Ovary (tissue), 9 donors: ENCODE data around the gene WBP1L. TPM values are rescaled to one million over a fixed set of nuclear protein-coding genes. Genes with fewer than 3 reads are reported as not detected.

Experiments used
- DNase-seq, 5 donors: peaks; one replicate each; pipeline ENCODE4 v3.0.0-alpha.2; 2019 to 2020
- H3K27ac ChIP-seq, 2 donors: fragments of 200-600 bp; one replicate each; pipeline versions ENCODE4 v1.5.1 to v1.8.0; 2019 to 2022
- H3K27me3 ChIP-seq: fragments of 200-600 bp; one replicate; pipeline ENCODE4 v1.8.0; 2022
- H3K36me3 ChIP-seq: fragments of 200-600 bp; sonication (generic); one replicate; pipeline ENCODE4 v1.5.1; 2019
- H3K4me1 ChIP-seq: one replicate; pipeline ENCODE4 v1.8.1; 2013; ENCODE audit warnings: mild to moderate bottlenecking, moderate library complexity; ENCODE audit not compliant: insufficient read depth
- H3K4me3 ChIP-seq: fragments of 200-600 bp; sonication (generic); one replicate; pipeline ENCODE4 v1.5.1; 2017
- H3K9me3 ChIP-seq, 2 donors: fragments of 200-600 bp in 1 of 2; sonication (generic) in 1 of 2; one replicate each; pipeline versions ENCODE4 v1.5.1 to v1.8.1; 2013 to 2019; ENCODE audit warnings: mild to moderate bottlenecking in 1 of 2, moderate library complexity in 1 of 2
- CTCF ChIP-seq, 3 donors: fragments of 450-650 bp in 2 of 3; fragments of 200-600 bp in 1 of 3; IDR thresholded peaks; one replicate each; pipeline versions ENCODE4 v1.5.1 to v1.8.0; 2016 to 2022; ENCODE audit warnings: antibody characterized with exemption in 3 of 3, mild to moderate bottlenecking in 1 of 3
- EP300 ChIP-seq: sonication (generic); formaldehyde crosslinking; IDR thresholded peaks from one replicate; pipeline ENCODE4 v1.6.1; 2017; ENCODE audit warnings: antibody characterized with exemption
- POLR2A ChIP-seq: fragments of 450-650 bp; IDR thresholded peaks from one replicate; pipeline ENCODE4 v1.6.1; 2017; ENCODE audit warnings: antibody characterized with exemption, mild to moderate bottlenecking, moderate library complexity
- WGBS, 3 donors: extraction: QIAGEN DNeasy Blood & Tissue Kit in 1 of 3; methylation state at CpG; one replicate each; pipeline versions ENCODE4 v1.1.5 to v1.1.7; 2013 to 2017; 5-methylcytosine and 5-hydroxymethylcytosine counted together
- intact Hi-C, 4 donors: fragments of 100-400 bp; cut with DNase I; formaldehyde crosslinking; loops; one replicate each; pipeline versions ENCODE4 v1.11.0 to v1.15.1; 2022 to 2023
- polyA plus RNA-seq, 2 donors: library from polyadenylated mRNA; stranded (reverse); fragments of 200-250 nt in 1 of 2; fragments of 350-450 nt in 1 of 2; fragmentation: Illumina TruSeq in 1 of 2; extraction: RNeasy Lipid Tissue Mini Kit (QIAGEN cat#74804) in 1 of 2; gene quantifications; one replicate each; pipeline ENCODE4 v1.2.3, GENCODE V29; 2013 to 2014
- total RNA-seq, 7 donors: library from RNA; depleted of rRNA in 2 of 7; stranded (reverse); fragments of >200 nt in 2 of 7; fragmentation: NEBNext Ultra II Directional in 3 of 7; extraction: Animal tissue kit (Norgen Biotek cat#: 25700) in 3 of 7; gene quantifications; one replicate each; pipeline versions ENCODE4 v1.1.0 to v1.2.4, GENCODE V29; 2016 to 2023
- donor health status: DM: no; HTN: no; CAD: no; lungs with moderate emphysema.
- donor health status: DM: no; HTN: no; CAD: no.
- donor health status: Bipolar disorder and iron deficiency.
- donor health status: DM: yes; HTN: yes; CAD: no.
- donor health status: DM: no; HTN: no; CAD: no.
- donor health status: DM: yes; HTN: yes; CAD: no.

WBP1L gene
- total and polyA plus RNA-seq, 9 donors, result 40.6 to 71.8 (median 51.1) TPM

GRCh38 chr10:102718220-102718619 lies 25.5 kb upstream of the WBP1L start:
- H3K4me1 ChIP-seq, result peaks cover 12% of the 10 kb centered on the region
- peak overlapping the region in 1 of 2 donors; percentile 67 for H3K27ac ChIP-seq
- no peaks in the 10 kb centered on the region for H3K27me3 ChIP-seq
- WGBS, 3 donors, result 4 to 19% (median 10%) methylated on average over 3 of the region's 3 CpGs
- H3K4me3 ChIP-seq, result no peak overlapping the region
- intact Hi-C loops, result loop anchor here in 2 of 4 donors (10.0 kb wide), 2 partner anchors 73 to 213 kb away; partner anchors contain the start of genes ACTR1A (in 1 of the 2), SUFU (in 1 of the 2) and TRIM8 (in 1 of the 2)
- peak; percentile 55 to 84 (median 64) for DNase-seq
- no peaks in the 10 kb centered on the region for H3K9me3 ChIP-seq
- no peaks in the 10 kb centered on the region for H3K36me3 ChIP-seq
- TF ChIP-seq EP300 (no peak), CTCF (IDR thresholded peaks at IDR 0.05) (no peak), POLR2A (no peak)

GRCh38 chr10:102720337-102720736 lies 23.4 kb upstream of the WBP1L start:
- Histone ChIP-seq H3K4me3 (no peak overlapping the region), H3K36me3 (no peaks in the 10 kb centered on the region), H3K27ac (no peak overlapping the region), H3K27me3 (no peaks in the 10 kb centered on the region), H3K9me3 (no peaks in the 10 kb centered on the region), H3K4me1 (peaks cover 12% of the 10 kb centered on the region)
- no peak for DNase-seq
- intact Hi-C loops, result loop anchor here in 2 of 4 donors (10.0 kb wide), 2 partner anchors 114 to 354 kb away; partner anchors contain the start of gene CYP17A1 (in 1 of the 2)
- WGBS, 3 donors, result 82 to 88% (median 86%) methylated on average over 3 of the region's 3 CpGs
- TF ChIP-seq POLR2A (no peak), EP300 (no peak), CTCF (IDR thresholded peaks at IDR 0.05) (no peak)

- WGBS, 3 donors, result 52 to 60% (median 58%) methylated on average over 6 of the region's 6 CpGs
- TF ChIP-seq POLR2A, result no peak
- TF ChIP-seq EP300, result no peak
- TF ChIP-seq CTCF (IDR thresholded peaks at IDR 0.05), result no peak
- Histone ChIP-seq H3K4me1 (peaks cover 9% of the 10 kb centered on the region), H3K27me3 (no peaks in the 10 kb centered on the region), H3K4me3 (no peak overlapping the region), H3K36me3 (no peaks in the 10 kb centered on the region), H3K9me3 (no peaks in the 10 kb centered on the region), H3K27ac (no peak overlapping the region)
- intact Hi-C loops, result loop anchor here in 2 of 4 donors (10.0 kb wide), 2 partner anchors 114 to 354 kb away; partner anchors contain the start of gene CYP17A1 (in 1 of the 2)
- DNase-seq, result peak in 1 of 5 donors; percentile 44
These were observed 22.9 kb upstream of the WBP1L start for GRCh38 chr10:102720775-102721301.

- intact Hi-C loops, result loop anchor here in 2 of 4 donors (10.0 kb wide), 2 partner anchors 113 to 353 kb away; partner anchors contain the start of gene CYP17A1 (in 1 of the 2)
- H3K36me3 ChIP-seq, result no peaks in the 10 kb centered on the region
- peaks cover 8% of the 10 kb centered on the region for H3K4me1 ChIP-seq
- H3K9me3 ChIP-seq, result no peaks in the 10 kb centered on the region
- DNase-seq, result no peak
- H3K27ac ChIP-seq, result no peak overlapping the region
- H3K27me3 ChIP-seq, result no peaks in the 10 kb centered on the region
- TF ChIP-seq EP300, result no peak
- WGBS, 3 donors, result 63 to 77% (median 76%) methylated on average over 4 of the region's 4 CpGs
- H3K4me3 ChIP-seq, result no peak overlapping the region
These were observed 21.8 kb upstream of the WBP1L start for GRCh38 chr10:102721954-102722353.

- H3K36me3 ChIP-seq, result no peaks in the 10 kb centered on the region
- TF ChIP-seq EP300 (no peak), CTCF (IDR thresholded peaks at IDR 0.05) (no peak), POLR2A (no peak)
- DNase-seq, result no peak
- H3K27me3 ChIP-seq, result no peaks in the 10 kb centered on the region
- peaks cover 2% of the 10 kb centered on the region for H3K4me1 ChIP-seq
- H3K27ac ChIP-seq, result no peak overlapping the region
- no peak overlapping the region for H3K4me3 ChIP-seq
- WGBS, 3 donors, result 94 to 99% (median 95%) methylated on average over 4 of the region's 4 CpGs
- H3K9me3 ChIP-seq, result no peaks in the 10 kb centered on the region
- intact Hi-C loops, result loop anchor here in 2 of 4 donors (10.0 kb wide), 2 partner anchors 111 to 351 kb away; partner anchors contain the start of gene CYP17A1 (in 1 of the 2)
These were observed 19.8 kb upstream of the WBP1L start for GRCh38 chr10:102723989-102724388.
